ENCODE results near the gene CCDC78. TPM values are rescaled to one million over a fixed set of nuclear protein-coding genes. Genes with fewer than 3 reads are reported as not detected.

The CCDC78 gene
- polyA plus RNA-seq, 1 experiment, result 2.4 TPM

DNA sequence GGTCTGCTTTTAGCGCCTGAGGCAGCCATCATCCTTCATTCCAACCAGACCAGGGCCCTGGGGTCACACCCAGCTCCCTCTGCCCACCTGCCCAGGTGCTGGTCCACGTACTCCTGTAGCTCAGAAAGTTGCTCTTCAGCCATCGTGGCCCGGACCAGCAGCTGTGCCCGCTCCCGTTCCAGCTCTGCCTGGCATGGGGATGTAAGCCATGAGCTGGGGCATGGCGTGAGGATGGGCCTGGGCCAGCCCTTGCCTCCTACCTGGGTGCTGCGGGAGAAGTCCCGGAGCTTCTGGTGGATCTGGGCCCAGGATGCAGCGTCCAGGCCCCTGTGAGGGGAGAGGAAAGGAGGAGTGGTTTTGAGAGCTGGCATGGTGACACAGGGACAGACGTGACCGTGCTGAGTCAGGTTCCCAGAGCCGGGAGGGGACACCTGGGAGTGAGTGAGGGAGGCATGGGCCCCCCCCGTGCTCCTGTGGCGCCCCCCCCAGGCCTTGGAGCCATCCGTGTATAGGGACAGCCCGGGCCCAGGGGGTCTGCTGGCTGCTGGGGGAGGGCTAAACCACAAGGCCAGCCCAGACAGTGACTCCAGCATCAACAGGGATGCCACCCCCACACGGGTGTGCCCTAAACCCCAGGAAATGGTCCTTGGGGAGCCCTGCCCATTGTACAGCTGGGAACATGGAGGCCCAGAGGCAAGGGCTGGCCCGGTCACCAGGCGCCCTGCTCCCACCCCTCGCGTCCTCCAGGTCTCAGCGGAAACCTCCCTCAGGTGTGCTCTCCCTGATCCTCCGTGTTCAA lies 3.2 kb downstream of the CCDC78 start:
- POLR2A ChIA-PET, result no interaction called here
- Histone ChIP-seq H3K4me3 (ENCODE audit: low read depth, low read length) (no peak overlapping the region), H3K27me3 (ENCODE audit: control insufficient read depth, insufficient read depth, low read length) (no peaks in the 10 kb centered on the region), H3K36me3 (ENCODE audit: control insufficient read depth, insufficient read depth, low read length) (peaks cover 2% of the 10 kb centered on the region; the same call in 1 of the 2 replicates)
- DNase-seq (ENCODE audit: low read depth), result no peak
- CTCF ChIA-PET, result interaction anchor here (1.1 to 1.6 kb wide), 3 partner anchors 10 to 62 kb away, joined by 3 to 6 read pairs (median 4); no protein-coding TSS in a partner anchor
- no peak for TF ChIP-seq CTCF (IDR thresholded peaks at IDR 0.05; ENCODE audit: insufficient read depth, low read depth, low read length)

DNA sequence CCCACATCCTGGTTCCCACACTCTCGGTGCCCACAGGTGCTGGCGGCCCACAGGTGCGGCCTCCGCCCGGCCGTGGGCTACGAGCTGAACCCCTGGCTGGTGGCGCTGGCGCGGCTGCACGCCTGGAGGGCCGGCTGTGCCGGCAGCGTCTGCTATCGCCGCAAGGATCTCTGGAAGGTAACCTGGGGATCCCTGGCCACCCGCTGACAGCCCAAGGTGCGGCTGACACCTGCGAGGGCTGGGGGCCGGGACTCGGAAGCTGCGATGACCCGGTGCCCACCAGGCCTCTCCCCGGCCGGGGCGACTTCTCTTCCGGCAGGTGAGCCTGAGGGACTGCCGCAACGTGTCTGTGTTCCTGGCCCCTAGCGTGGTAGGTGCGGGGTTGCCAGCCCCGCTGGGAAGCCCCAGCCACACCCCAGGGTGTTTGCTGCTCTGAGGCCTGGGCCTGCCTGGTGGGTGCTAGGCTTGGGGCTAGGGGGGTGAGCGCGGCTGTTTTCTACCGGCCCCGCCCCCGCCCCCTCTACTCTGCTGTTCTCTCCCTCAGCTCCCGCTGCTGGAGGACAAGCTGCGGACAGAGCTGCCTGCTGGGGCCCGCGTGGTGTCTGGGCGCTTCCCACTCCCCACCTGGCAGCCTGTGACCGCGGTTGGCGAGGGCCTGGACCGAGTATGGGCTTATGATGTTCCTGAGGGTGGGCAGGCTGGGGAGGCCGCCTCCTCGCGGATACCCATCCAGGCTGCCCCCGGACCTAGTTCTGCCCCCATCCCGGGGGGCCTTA lies 4.3 kb downstream of the CCDC78 start:
- ChIA-PET CTCF (interaction anchor here (1.1 to 1.6 kb wide), 5 partner anchors 8 to 384 kb away, joined by 3 to 6 read pairs (median 4); no protein-coding TSS in a partner anchor), POLR2A (no interaction called here)
- peaks cover 2% of the 10 kb centered on the region; the same call in 1 of the 2 replicates for H3K36me3 ChIP-seq (ENCODE audit: control insufficient read depth, insufficient read depth, low read length)
- DNase-seq (ENCODE audit: low read depth), result no peak
- no peak for TF ChIP-seq CTCF (IDR thresholded peaks at IDR 0.05; ENCODE audit: insufficient read depth, low read depth, low read length)
- H3K4me3 ChIP-seq (ENCODE audit: low read depth, low read length), result peak overlapping the region; percentile 74
- no peaks in the 10 kb centered on the region for H3K27me3 ChIP-seq (ENCODE audit: control insufficient read depth, insufficient read depth, low read length)

- CTCF ChIA-PET, result interaction anchor here (0.7 to 3.2 kb wide), 7 partner anchors 9 to 385 kb away, joined by 3 to 16 read pairs (median 4); no protein-coding TSS in a partner anchor
- TF ChIP-seq CTCF (IDR thresholded peaks at IDR 0.05; ENCODE audit: insufficient read depth, low read depth, low read length), result no peak
- POLR2A ChIA-PET, result no interaction called here
- Histone ChIP-seq H3K36me3 (ENCODE audit: control insufficient read depth, insufficient read depth, low read length) (peaks cover 2% of the 10 kb centered on the region; the same call in 1 of the 2 replicates), H3K27me3 (ENCODE audit: control insufficient read depth, insufficient read depth, low read length) (no peaks in the 10 kb centered on the region), H3K4me3 (ENCODE audit: low read depth, low read length) (peak within 1 kb of the TSS; percentile 74)
- DNase-seq (ENCODE audit: low read depth), result no peak
Observed at GRCh38 chr16:720990-721764, 5.1 kb downstream of the CCDC78 start, which contains the start of gene ANTKMT. ANTKMT (plus strand) TSS chr16:721146; CDS start chr16:721275, 129 bp downstream.

DNA sequence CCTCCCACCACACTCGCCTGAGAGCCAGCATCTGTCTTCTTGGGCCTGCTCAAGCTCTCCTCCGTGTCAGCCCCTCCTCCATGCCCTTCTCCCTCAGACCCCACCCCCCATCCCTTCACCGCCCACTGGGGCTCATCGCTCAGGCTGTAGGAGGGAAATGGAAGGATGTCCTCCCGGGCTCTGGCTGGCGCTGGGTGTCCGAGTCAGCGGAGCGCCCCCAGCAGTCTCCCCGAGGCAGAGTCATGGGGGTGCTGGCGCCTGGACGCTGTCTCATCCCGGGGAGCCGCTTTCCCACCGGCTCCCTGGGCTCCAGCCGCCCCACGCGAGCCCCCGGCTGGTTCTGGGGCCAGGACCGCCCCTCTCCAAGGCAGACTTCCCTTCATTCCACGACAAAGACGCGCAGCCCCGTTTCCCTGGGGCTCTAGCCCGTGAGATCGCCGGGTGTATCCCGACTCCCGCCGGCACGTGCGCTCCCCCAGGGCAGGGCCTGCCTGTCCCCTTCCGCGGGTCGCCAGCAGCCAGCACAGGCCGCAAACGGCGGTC lies 5.7 kb downstream of the CCDC78 start:
- POLR2A ChIA-PET, result no interaction called here
- peak; percentile 45 for TF ChIP-seq CTCF (IDR thresholded peaks at IDR 0.05; ENCODE audit: insufficient read depth, low read depth, low read length)
- peak overlapping the region; percentile 74 for H3K4me3 ChIP-seq (ENCODE audit: low read depth, low read length)
- CTCF ChIA-PET, result interaction anchor here (0.6 to 3.2 kb wide), 14 partner anchors 8 to 385 kb away, joined by 3 to 16 read pairs (median 4); partner anchors contain the start of gene CIAO3
- H3K36me3 ChIP-seq (ENCODE audit: control insufficient read depth, insufficient read depth, low read length), result peaks cover 2% of the 10 kb centered on the region; the same call in 1 of the 2 replicates
- no peaks in the 10 kb centered on the region for H3K27me3 ChIP-seq (ENCODE audit: control insufficient read depth, insufficient read depth, low read length)
- no peak for DNase-seq (ENCODE audit: low read depth)
